ENCODE data around the gene SH3BP4. TPM values are rescaled to one million over a fixed set of nuclear protein-coding genes. Genes with fewer than 3 reads are reported as not detected.

The SH3BP4 gene
- total RNA-seq, 1 experiment from 2014 or later: 93.8 TPM

DNA sequence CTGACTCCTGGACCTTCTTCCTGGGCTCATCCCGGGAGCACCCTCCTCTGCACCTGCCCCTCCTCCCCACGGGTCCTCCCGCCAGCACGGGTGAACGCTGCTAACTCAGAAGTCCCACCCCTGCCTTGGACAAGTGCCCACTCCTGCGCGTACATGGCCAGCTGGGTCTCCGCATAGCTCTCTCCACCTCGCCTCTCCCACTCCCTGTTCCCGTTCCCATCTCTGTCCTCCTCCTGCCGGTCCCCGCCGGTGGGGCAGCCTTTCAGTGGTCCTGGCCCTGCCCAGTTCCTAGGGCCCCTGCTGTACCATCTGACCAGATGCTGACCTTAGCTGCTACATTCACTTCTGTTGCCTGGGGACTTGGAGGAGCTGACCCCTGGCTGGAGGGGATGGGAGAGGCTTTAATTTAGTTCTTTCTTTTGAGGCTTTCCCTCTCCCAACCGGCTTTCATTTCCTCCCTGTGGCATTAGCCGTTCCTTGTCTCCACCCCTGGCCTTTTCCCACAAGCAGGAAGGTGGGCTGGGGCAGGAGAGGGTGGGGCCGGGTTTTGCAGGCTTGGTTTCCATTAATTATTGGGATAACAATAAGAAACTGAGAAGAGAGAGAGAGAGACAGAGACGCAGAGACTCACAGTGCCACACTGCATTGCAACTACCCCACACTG, 136.1 kb downstream of the SH3BP4 start:
- Histone ChIP-seq H2BK120ac (ENCODE audit: low read depth, low read length, poor library complexity, severe bottlenecking) (no peak overlapping the region), H3K4me1 (ENCODE audit: insufficient read depth, low read length) (no peaks in the 10 kb centered on the region), H2BK15ac (ENCODE audit: low read depth, low read length) (no peak overlapping the region), H2AK5ac (ENCODE audit: insufficient read length, low read length) (no peak overlapping the region), H4K5ac (ENCODE audit: insufficient read length, low read depth, low read length) (no peak overlapping the region), H3K4ac (ENCODE audit: low read depth, low read length) (no peak overlapping the region), H3K27ac (ENCODE audit: insufficient read length, low read depth, low read length) (no peak overlapping the region), H3K18ac (ENCODE audit: insufficient read length, low read depth, low read length) (no peak overlapping the region), H3K27me3 (ENCODE audit: insufficient read depth, low read length) (0 out of 2 replicates have a peak, but pooled peaks cover 2% of the 10 kb centered on the region), H3K14ac (ENCODE audit: insufficient read depth, low read length) (no peak overlapping the region; the same call in 1 of the 2 replicates), H3K9me3 (ENCODE audit: control insufficient read depth, low read depth, low read length) (no peaks in the 10 kb centered on the region), H3K4me2 (ENCODE audit: insufficient read depth, insufficient read length, low read length) (no peak overlapping the region), H4K20me1 (ENCODE audit: control insufficient read depth, insufficient read depth, insufficient read length) (no peaks in the 10 kb centered on the region), H4K91ac (ENCODE audit: insufficient read length, low read depth, low read length) (no peak overlapping the region), H4K8ac (replicated peaks; ENCODE audit: insufficient read length, low read depth, low read length) (no peak overlapping the region), H3T11ph (ENCODE audit: low read length) (no peak overlapping the region), H3K23ac (ENCODE audit: insufficient read length, low read depth, low read length) (no peak overlapping the region), H3K9ac (ENCODE audit: extremely low read depth, insufficient read length, low read length) (no peak overlapping the region), H3K79me1 (ENCODE audit: insufficient read depth, low read depth, low read length, poor library complexity, severe bottlenecking) (no peaks in the 10 kb centered on the region), H2BK20ac (ENCODE audit: low read depth, low read length, poor library complexity, severe bottlenecking) (no peak overlapping the region), H3K79me2 (ENCODE audit: insufficient read depth, low read length) (no peaks in the 10 kb centered on the region), H3K56ac (ENCODE audit: insufficient read length, low read depth, low read length) (no peak overlapping the region), H2BK5ac (ENCODE audit: insufficient read length, low read length) (no peak overlapping the region), H2BK12ac (ENCODE audit: insufficient read length, low read depth, low read length) (no peak overlapping the region), H3K23me2 (ENCODE audit: insufficient read length, low read depth, low read length, poor library complexity, severe bottlenecking) (no peaks in the 10 kb centered on the region), H2AFZ (ENCODE audit: low read length) (no peak overlapping the region)
- TF ChIP-seq, protein P1, sequence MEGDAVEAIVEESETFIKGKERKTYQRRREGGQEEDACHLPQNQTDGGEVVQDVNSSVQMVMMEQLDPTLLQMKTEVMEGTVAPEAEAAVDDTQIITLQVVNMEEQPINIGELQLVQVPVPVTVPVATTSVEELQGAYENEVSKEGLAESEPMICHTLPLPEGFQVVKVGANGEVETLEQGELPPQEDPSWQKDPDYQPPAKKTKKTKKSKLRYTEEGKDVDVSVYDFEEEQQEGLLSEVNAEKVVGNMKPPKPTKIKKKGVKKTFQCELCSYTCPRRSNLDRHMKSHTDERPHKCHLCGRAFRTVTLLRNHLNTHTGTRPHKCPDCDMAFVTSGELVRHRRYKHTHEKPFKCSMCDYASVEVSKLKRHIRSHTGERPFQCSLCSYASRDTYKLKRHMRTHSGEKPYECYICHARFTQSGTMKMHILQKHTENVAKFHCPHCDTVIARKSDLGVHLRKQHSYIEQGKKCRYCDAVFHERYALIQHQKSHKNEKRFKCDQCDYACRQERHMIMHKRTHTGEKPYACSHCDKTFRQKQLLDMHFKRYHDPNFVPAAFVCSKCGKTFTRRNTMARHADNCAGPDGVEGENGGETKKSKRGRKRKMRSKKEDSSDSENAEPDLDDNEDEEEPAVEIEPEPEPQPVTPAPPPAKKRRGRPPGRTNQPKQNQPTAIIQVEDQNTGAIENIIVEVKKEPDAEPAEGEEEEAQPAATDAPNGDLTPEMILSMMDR (conservative IDR thresholded peaks at IDR 0.05): no peak
- DNase-seq: no peak
- H3K27ac Mint-ChIP-seq: peak overlapping the region in 2 of 3 experiments; percentile 45 to 59; a peak in 2 of 7 replicates
- no peaks in the 10 kb centered on the region; a peak in 1 of 5 replicates for H3K9me3 Mint-ChIP-seq
- WGBS (ENCODE audit: extremely low coverage, insufficient read length, low lambda C conversion rate): no CpG with 5 or more reads among the region's 17 CpGs
- H3K36me3 Mint-ChIP-seq (ENCODE audit: insufficient read depth in 1 of 3, low read depth in 3 of 3): no peaks in the 10 kb centered on the region
- H3K4me1 Mint-ChIP-seq: peaks cover 14 to 24% of the 10 kb centered on the region in 2 experiments
- no peaks in the 10 kb centered on the region; the same call in 1 of the 2 replicates for H3K27me3 Mint-ChIP-seq (ENCODE audit: low read depth)
- H3K4me3 Mint-ChIP-seq: no peak overlapping the region
